ENCODE measurements around the gene MAGEA9.
"Not testable (repeated sequence)": the region's sequence is repeated elsewhere in the genome, so short reads cannot be mapped to it uniquely, and the experiment has no call there.

The MAGEA9 gene

GRCh38 chrX:149781727-149782126, at the start of gene MAGEA9:
TSS of gene MAGEA9 (plus strand) at chrX:149781930. CDS start at chrX:149786211, 4,281 bp downstream.
- not testable (repeated sequence) for DNase-seq (ENCODE audit: low read depth); H3K4me3 ChIP-seq (ENCODE audit: low read depth, low read length)

GRCh38 chrX:149742269-149742668, 39.5 kb upstream of the MAGEA9 start:
- DNase-seq (ENCODE audit: low read depth); H3K4me3 ChIP-seq (ENCODE audit: low read depth, low read length): not testable (repeated sequence)

GRCh38 chrX:149746390-149747007, 35.2 kb upstream of the MAGEA9 start:
- DNase-seq (ENCODE audit: low read depth); H3K4me3 ChIP-seq (ENCODE audit: low read depth, low read length): not testable (repeated sequence)

GRCh38 chrX:149757206-149758067, 24.3 kb upstream of the MAGEA9 start:
- no peak for TF ChIP-seq CTCF (IDR thresholded peaks at IDR 0.05; ENCODE audit: low read depth, low read length, missing control alignments)
- H3K4me3 ChIP-seq (ENCODE audit: low read depth, low read length) = no peak overlapping the region
- no peak for DNase-seq (ENCODE audit: low read depth)

GRCh38 chrX:149758068-149758714, 23.5 kb upstream of the MAGEA9 start:
- no peak for TF ChIP-seq CTCF (IDR thresholded peaks at IDR 0.05; ENCODE audit: low read depth, low read length, missing control alignments)
- no peak overlapping the region for H3K4me3 ChIP-seq (ENCODE audit: low read depth, low read length)
- DNase-seq (ENCODE audit: low read depth) = no peak

GRCh38 chrX:149758715-149759078, 23.0 kb upstream of the MAGEA9 start:
- not testable (repeated sequence) for DNase-seq (ENCODE audit: low read depth); H3K4me3 ChIP-seq (ENCODE audit: low read depth, low read length)

- no peak for DNase-seq (ENCODE audit: low read depth)
- no peak for TF ChIP-seq CTCF (IDR thresholded peaks at IDR 0.05; ENCODE audit: low read depth, low read length, missing control alignments)
- H3K4me3 ChIP-seq (ENCODE audit: low read depth, low read length) = no peak overlapping the region
These were observed 21.9 kb upstream of the MAGEA9 start for GRCh38 chrX:149759824-149760223.

- DNase-seq (ENCODE audit: low read depth) = no peak
- TF ChIP-seq CTCF (IDR thresholded peaks at IDR 0.05; ENCODE audit: low read depth, low read length, missing control alignments) = no peak
- H3K4me3 ChIP-seq (ENCODE audit: low read depth, low read length) = no peak overlapping the region
These were observed 20.8 kb upstream of the MAGEA9 start for GRCh38 chrX:149760965-149761364.

- not testable (repeated sequence) for DNase-seq (ENCODE audit: low read depth); H3K4me3 ChIP-seq (ENCODE audit: low read depth, low read length)
These were observed 19.7 kb upstream of the MAGEA9 start for GRCh38 chrX:149761858-149762674.

Data from GM12864 (cell line).